SK-N-MC (cell line): ENCODE data around the gene CTAGE15.
"Not testable (repeated sequence)": the region's sequence is repeated elsewhere in the genome, so short reads cannot be mapped to it uniquely, and the experiment has no call there.

Experiments
- EZH2 ChIP-seq: fragments of 200-600 bp; sonication (generic); IDR thresholded peaks from one replicate; pipeline ENCODE4 v1.6.1; 2017; ENCODE audit warnings: antibody characterized with exemption
- POLR2AphosphoS5 ChIP-seq: IDR thresholded peaks from 2 replicates; pipeline ENCODE4 v1.6.1; 2012; ENCODE audit warnings: mild to moderate bottlenecking, low read depth, low read length, borderline replicate concordance

- not testable (repeated sequence) for TF ChIP-seq EZH2, POLR2AphosphoS5
Observed at GRCh38 chr7:143620058-143620457, 48.5 kb downstream of the CTAGE15 start.
